ENCODE results near the gene CD9.

The CD9 gene

GRCh38 chr12:6235499-6235898 lies 35.3 kb downstream of the CD9 start:
- peak in 6 of 56 donors; percentile 15 to 29 (median 22) for DNase-seq

- DNase-seq, result no peak
These were observed 35.9 kb downstream of the CD9 start for GRCh38 chr12:6235906-6236640.

- DNase-seq, result no peak
These were observed 36.4 kb downstream of the CD9 start for GRCh38 chr12:6236641-6236940.

- DNase-seq, result no peak
These were observed 37.6 kb downstream of the CD9 start for GRCh38 chr12:6237830-6238229.

- DNase-seq, result no peak
These were observed 38.7 kb downstream of the CD9 start for GRCh38 chr12:6238875-6239274.

- peak in 6 of 56 donors; percentile 11 to 68 (median 22) for DNase-seq
These were observed 41.3 kb downstream of the CD9 start for GRCh38 chr12:6241495-6241894.

- DNase-seq, result no peak
These were observed 49.4 kb downstream of the CD9 start for GRCh38 chr12:6249580-6249979.

- DNase-seq, result no peak
These were observed 50.1 kb downstream of the CD9 start for GRCh38 chr12:6250343-6250742.

- DNase-seq, result no peak
These were observed 53.1 kb downstream of the CD9 start for GRCh38 chr12:6253278-6253677.

- DNase-seq, result no peak
These were observed 54.3 kb downstream of the CD9 start for GRCh38 chr12:6254491-6254890.

- DNase-seq, result no peak
These were observed 56.8 kb downstream of the CD9 start for GRCh38 chr12:6257007-6257406.

GRCh38 chr12:6262211-6262610 lies 62.0 kb downstream of the CD9 start:
- DNase-seq, result no peak

- no peak for DNase-seq
These were observed 62.4 kb downstream of the CD9 start for GRCh38 chr12:6262623-6263022.

GRCh38 chr12:6263931-6264330 lies 63.7 kb downstream of the CD9 start:
- no peak for DNase-seq

GRCh38 chr12:6264402-6265037 lies 64.3 kb downstream of the CD9 start:
- no peak for DNase-seq

GRCh38 chr12:6265038-6265405 lies 64.8 kb downstream of the CD9 start:
- no peak for DNase-seq

GRCh38 chr12:6266541-6266966 lies 66.4 kb downstream of the CD9 start:
- DNase-seq, result no peak

GRCh38 chr12:6266971-6267721 lies 66.9 kb downstream of the CD9 start:
- no peak for DNase-seq

- peak in 1 of 56 donors; percentile 16 for DNase-seq
These were observed 68.4 kb downstream of the CD9 start for GRCh38 chr12:6268484-6269157.

GRCh38 chr12:6269986-6270385 lies 69.8 kb downstream of the CD9 start:
- no peak for DNase-seq

- DNase-seq, result no peak
These were observed 71.1 kb downstream of the CD9 start for GRCh38 chr12:6271281-6271680.

All from amygdala (tissue), 56 donors.